Measurements from ENCODE around the gene MRGPRX2. TPM values are rescaled to one million over a fixed set of nuclear protein-coding genes. Genes with fewer than 3 reads are reported as not detected.

Gene MRGPRX2
- total RNA-seq, 1 donor from 2014 or later: 0.51 TPM

DNA sequence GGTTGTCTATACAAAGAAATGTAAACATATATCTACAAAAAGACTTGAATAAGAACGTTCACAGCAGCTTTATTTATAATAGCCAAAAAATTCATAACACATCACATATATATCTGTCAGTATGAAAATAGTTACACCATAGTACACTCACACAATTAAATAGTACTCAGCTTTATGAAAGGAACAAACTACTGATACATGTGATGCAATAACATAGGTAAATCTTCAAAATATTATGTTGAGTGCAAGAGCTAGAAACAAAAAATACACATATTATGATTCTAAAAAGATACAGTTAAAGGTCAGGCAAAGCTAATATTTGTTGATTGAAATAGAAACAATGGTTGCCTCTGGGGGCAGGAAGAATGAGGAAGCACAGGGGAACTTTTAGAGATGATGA lies 6.6 kb downstream of the MRGPRX2 start:
- DNase-seq (ENCODE audit: low spot score): no peak
- TF ChIP-seq, protein P1, sequence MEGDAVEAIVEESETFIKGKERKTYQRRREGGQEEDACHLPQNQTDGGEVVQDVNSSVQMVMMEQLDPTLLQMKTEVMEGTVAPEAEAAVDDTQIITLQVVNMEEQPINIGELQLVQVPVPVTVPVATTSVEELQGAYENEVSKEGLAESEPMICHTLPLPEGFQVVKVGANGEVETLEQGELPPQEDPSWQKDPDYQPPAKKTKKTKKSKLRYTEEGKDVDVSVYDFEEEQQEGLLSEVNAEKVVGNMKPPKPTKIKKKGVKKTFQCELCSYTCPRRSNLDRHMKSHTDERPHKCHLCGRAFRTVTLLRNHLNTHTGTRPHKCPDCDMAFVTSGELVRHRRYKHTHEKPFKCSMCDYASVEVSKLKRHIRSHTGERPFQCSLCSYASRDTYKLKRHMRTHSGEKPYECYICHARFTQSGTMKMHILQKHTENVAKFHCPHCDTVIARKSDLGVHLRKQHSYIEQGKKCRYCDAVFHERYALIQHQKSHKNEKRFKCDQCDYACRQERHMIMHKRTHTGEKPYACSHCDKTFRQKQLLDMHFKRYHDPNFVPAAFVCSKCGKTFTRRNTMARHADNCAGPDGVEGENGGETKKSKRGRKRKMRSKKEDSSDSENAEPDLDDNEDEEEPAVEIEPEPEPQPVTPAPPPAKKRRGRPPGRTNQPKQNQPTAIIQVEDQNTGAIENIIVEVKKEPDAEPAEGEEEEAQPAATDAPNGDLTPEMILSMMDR (IDR thresholded peaks at IDR 0.05; ENCODE audit: unreplicated experiment): no peak
- Mint-ChIP-seq H3K27ac (ENCODE audit: unreplicated experiment) (no peak overlapping the region), H3K36me3 (ENCODE audit: low read depth, unreplicated experiment) (no peaks in the 10 kb centered on the region), H3K27me3 (ENCODE audit: unreplicated experiment) (peaks cover 3% of the 10 kb centered on the region), H3K4me1 (ENCODE audit: unreplicated experiment) (peaks cover 11% of the 10 kb centered on the region), H3K9me3 (ENCODE audit: unreplicated experiment) (no peaks in the 10 kb centered on the region), H3K4me3 (ENCODE audit: unreplicated experiment) (no peak overlapping the region)

DNA sequence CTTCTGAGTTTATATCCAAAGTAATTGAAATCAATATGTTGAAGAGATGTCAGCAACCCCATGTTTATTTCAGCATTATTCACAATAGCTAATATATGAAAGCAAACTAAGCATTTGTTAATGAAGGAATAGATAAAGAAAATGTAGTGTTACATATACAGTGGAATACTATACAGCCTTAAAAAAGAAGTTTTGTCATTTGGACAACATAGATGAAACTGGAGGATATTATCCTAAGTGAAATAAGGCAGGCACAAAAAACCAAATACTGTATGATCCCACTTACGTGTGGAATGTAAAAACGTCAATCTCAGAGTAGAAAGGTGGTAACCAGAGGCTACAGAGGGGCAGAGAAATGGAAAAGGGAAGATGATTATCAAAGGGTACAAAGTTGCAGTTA lies 10.2 kb downstream of the MRGPRX2 start:
- Mint-ChIP-seq H3K4me3 (ENCODE audit: unreplicated experiment) (no peak overlapping the region), H3K27me3 (ENCODE audit: unreplicated experiment) (no peaks in the 10 kb centered on the region), H3K9me3 (ENCODE audit: unreplicated experiment) (no peaks in the 10 kb centered on the region), H3K36me3 (ENCODE audit: low read depth, unreplicated experiment) (no peaks in the 10 kb centered on the region), H3K27ac (ENCODE audit: unreplicated experiment) (no peak overlapping the region), H3K4me1 (ENCODE audit: unreplicated experiment) (peaks cover 8% of the 10 kb centered on the region)
- TF ChIP-seq, protein P1 (IDR thresholded peaks at IDR 0.05; ENCODE audit: unreplicated experiment): no peak
- DNase-seq (ENCODE audit: low spot score): no peak

DNA sequence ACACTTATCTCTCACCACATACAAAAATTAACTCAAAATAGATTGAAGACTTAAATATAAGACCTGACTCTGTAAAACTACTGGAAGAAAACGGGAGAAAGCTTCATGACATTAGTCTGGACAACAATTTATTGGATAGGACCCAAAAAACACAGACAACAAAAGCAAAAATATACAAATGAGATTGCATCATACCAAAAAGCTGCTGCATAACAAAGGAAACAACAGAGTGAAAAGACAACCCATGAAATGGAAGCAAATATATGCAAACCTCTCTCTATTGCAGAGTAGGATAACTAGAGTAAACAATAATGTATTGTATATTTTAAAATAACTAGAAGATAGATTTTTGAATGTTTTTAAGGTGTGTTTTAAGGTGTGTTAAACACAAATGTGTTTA lies 11.2 kb downstream of the MRGPRX2 start:
- no peaks in the 10 kb centered on the region for H3K36me3 Mint-ChIP-seq (ENCODE audit: low read depth, unreplicated experiment)
- H3K4me1 Mint-ChIP-seq (ENCODE audit: unreplicated experiment): peaks cover 4% of the 10 kb centered on the region
- H3K9me3 Mint-ChIP-seq (ENCODE audit: unreplicated experiment): no peaks in the 10 kb centered on the region
- no peak overlapping the region for H3K4me3 Mint-ChIP-seq (ENCODE audit: unreplicated experiment)
- TF ChIP-seq, protein P1 (IDR thresholded peaks at IDR 0.05; ENCODE audit: unreplicated experiment): no peak
- no peaks in the 10 kb centered on the region for H3K27me3 Mint-ChIP-seq (ENCODE audit: unreplicated experiment)
- no peak for DNase-seq (ENCODE audit: low spot score)
- no peak overlapping the region for H3K27ac Mint-ChIP-seq (ENCODE audit: unreplicated experiment)

DNA sequence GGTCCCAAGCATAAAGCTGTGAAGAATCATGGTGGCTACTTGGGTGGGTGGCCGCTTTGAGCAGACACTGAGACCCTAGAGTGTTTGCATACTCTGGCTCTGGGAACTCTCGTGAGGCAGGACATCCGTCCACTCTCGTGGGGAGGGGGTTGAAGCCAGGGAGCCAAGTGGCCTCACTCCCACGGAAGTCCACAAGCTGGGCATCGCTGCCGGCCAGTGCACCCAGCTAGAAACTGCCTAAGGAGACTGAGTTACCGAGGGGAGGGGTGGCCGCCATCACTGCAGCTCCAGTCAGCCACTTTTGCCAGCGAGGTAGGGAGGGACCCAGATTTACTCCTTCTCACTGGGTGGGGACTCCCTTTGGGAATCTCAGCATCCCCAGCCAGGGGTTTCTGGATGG lies 20.5 kb downstream of the MRGPRX2 start:
- Mint-ChIP-seq H3K36me3 (ENCODE audit: low read depth, unreplicated experiment) (peaks cover 3% of the 10 kb centered on the region), H3K27ac (ENCODE audit: unreplicated experiment) (no peak overlapping the region), H3K4me1 (ENCODE audit: unreplicated experiment) (no peaks in the 10 kb centered on the region), H3K9me3 (ENCODE audit: unreplicated experiment) (no peaks in the 10 kb centered on the region), H3K27me3 (ENCODE audit: unreplicated experiment) (peaks cover 5% of the 10 kb centered on the region), H3K4me3 (ENCODE audit: unreplicated experiment) (no peak overlapping the region)
- TF ChIP-seq, protein P1 (IDR thresholded peaks at IDR 0.05; ENCODE audit: unreplicated experiment): no peak
- no peak for DNase-seq (ENCODE audit: low spot score)

DNA sequence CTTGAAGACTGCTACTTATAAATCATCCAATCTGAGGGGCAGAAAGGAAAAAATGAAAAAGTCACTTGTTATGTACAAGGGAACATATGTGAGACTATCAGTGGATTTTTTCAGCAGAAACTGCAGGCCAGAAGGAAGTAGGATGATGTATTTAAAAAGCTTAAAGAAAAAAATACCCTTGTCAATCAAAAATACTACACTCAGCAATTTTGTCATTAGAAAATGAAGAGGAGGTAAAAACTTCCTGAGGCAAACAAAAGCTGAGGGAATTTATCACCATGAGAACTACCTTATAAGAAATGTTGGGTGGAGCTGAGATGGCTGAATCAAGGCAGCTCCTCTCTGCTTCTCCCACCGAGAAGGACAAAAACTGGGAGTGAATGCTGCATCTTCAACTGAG lies 21.1 kb downstream of the MRGPRX2 start:
- Mint-ChIP-seq H3K36me3 (ENCODE audit: low read depth, unreplicated experiment) (peaks cover 3% of the 10 kb centered on the region), H3K9me3 (ENCODE audit: unreplicated experiment) (no peaks in the 10 kb centered on the region), H3K4me1 (ENCODE audit: unreplicated experiment) (no peaks in the 10 kb centered on the region), H3K27ac (ENCODE audit: unreplicated experiment) (no peak overlapping the region), H3K27me3 (ENCODE audit: unreplicated experiment) (peaks cover 5% of the 10 kb centered on the region), H3K4me3 (ENCODE audit: unreplicated experiment) (no peak overlapping the region)
- no peak for DNase-seq (ENCODE audit: low spot score)
- TF ChIP-seq, protein P1 (IDR thresholded peaks at IDR 0.05; ENCODE audit: unreplicated experiment): no peak
